Left colon (tissue), 2 donors: ENCODE results near the gene TMPRSS12. TPM values are rescaled to one million over a fixed set of nuclear protein-coding genes. Genes with fewer than 3 reads are reported as not detected.
"Not testable (repeated sequence)": the region's sequence is repeated elsewhere in the genome, so short reads cannot be mapped to it uniquely, and the experiment has no call there.

Experiments
- ATAC-seq: fragments of 200-7000 bp; cut with Tn5 transposase; one replicate; pipeline ENCODE4 v1.9.1; 2020; ENCODE audit warnings: mild to moderate bottlenecking, moderate library complexity
- DNase-seq, 2 donors: peaks; one replicate each; pipeline ENCODE4 v3.0.0-alpha.2; 2020
- intact Hi-C, 2 donors: fragments of 100-400 bp; cut with DNase I in 1 of 2; cut with micrococcal nuclease in 1 of 2; formaldehyde crosslinking; loops; one replicate each; pipeline versions ENCODE4 v1.11.2 to v1.14.0; 2022; cut with DNase I, micrococcal nuclease
- total RNA-seq, 2 donors: library from RNA; stranded (reverse); fragmentation: NEBNext Ultra II Directional; extraction: Animal tissue kit (Norgen Biotek cat#: 25700); gene quantifications; one replicate each; pipeline ENCODE4 v1.2.1, GENCODE V29; 2021
- donor health status: DM: no; HTN: no; CAD: no.
- donor health status: DM: yes; HTN: yes; CAD: no.

Gene TMPRSS12
- total RNA-seq, 2 donors from 2014 or later, result not detected

DNA sequence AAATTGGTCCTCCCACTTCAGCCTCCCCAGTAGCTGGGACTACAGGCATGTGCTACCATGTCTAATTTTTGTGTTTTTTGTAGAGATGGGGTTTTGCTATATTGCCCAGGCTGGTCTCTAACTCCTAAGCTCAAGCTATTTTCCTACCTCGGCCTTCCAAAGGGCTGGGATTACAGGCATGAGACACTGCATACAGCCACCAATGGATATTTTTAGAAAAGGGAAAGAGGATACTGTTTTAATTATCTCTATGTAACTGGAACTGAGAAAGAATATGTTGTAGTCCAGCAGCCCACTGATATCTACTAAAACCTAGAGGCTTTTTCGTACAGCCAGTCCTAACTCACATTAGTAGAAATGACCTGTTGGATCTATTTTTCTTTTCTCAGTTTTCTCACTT, 6.2 kb downstream of the TMPRSS12 start:
- no peak for DNase-seq
- intact Hi-C loops, result no loop called here
- ATAC-seq, result no peak

DNA sequence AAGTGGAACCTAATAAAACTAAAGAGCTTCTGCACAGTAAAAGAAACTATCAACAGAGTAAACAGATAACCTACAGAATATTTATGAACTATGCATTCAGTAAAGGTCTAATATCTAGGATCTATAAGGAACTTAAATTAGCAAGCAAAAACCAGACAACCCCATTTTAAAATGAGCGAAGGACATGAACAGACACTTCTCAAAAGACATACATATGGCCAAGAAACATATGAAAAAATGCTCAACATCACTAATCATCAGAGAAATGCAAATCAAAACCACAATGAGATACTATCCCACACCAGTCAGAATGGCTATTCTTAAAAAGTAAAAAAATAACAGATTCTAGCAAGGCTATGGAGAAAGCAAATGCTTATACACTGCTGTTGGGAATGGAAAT, 12.5 kb downstream of the TMPRSS12 start:
- ATAC-seq, intact Hi-C loops, DNase-seq: not testable (repeated sequence)

DNA sequence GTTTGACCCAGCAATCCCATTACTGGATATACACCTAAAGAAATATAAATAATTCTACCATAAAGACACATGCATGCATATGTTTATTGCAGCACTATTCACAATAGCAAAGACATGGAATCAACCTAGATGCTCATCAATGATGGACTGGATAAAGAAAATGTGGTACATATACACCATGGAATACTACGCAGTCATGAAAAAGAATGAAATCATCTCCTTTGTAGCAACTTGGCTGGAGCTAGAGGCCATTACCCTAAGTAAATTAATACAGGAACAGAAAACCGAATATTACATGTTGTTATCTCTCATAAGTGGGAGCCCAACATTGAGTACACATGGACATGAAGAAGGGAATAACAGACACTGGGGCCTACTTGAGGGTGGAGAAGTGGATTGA, 13.0 kb downstream of the TMPRSS12 start:
- DNase-seq, ATAC-seq, intact Hi-C loops: not testable (repeated sequence)

DNA sequence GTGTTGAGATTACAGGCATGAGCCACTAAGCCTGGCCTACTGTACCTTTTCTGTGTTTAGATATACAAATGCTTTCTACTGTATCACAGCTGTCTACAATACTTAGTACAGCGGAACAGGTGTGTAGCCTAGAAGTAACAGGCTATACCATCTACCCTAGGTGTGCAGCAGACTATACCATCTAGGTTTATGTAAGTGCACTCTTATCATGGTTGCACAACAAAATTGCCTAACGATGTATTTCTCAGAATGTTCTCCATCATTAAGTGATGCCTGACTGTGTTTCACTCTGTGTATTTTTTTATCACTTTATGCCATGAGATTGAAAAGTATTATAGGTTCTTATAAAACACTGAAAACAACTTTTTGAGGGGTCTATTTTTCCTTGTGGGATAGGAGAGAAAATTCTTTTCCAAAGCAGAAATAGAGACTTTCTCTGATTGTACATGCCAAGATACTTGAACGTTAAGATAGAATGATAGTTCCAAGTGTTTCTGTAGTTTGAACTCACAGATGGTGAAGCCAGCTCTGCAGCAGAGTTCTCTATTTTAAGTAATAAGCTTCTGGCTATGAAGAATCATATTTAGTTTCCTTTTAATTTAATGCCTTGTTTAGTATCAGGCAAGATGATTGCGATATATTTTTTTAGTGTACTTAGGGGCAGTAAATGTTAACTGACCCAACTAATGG, 17.0 kb downstream of the TMPRSS12 start:
- no peak for ATAC-seq
- DNase-seq, result no peak
- intact Hi-C loops, result no loop called here

DNA sequence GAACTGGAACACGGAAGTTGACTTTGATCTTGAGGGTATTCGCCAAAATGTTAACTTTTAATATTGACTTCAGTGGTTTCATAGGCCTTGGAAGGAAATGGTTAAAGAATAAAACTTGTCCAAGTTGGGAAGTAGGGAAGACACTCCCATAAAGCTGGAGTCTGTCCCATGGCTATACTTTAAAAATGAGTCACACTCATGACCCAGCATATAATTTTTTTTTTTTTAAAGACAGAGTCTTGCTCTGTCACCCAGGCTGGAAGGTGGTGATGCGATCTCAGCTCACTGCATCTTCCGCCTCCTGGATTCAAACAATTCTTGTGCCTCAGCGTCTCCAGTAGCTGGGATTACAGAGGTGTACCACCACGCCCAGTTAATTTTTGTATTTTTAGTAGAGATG, 19.6 kb downstream of the TMPRSS12 start:
- ATAC-seq (peak; percentile 58), DNase-seq (no peak)
- intact Hi-C loops, result no loop called here

DNA sequence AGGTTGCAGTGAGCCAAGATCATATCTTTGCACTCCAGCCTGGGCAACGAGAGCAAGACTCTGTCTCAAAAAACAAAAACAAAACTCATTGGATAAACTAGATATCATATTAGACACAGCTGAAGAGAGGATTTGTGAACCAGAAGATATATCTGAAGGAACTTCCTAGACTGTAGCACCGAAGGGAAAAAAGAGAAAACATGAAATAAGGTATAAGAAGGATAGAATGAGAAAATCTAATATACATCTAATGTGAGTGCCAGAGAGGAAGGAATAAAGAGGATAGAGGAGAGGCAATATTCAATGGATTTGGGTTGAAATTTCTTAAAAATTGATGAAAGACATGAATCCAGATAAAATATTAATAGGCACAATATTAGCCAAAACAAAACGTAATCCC, 22.5 kb downstream of the TMPRSS12 start:
- intact Hi-C loops, result no loop called here
- DNase-seq, result no peak
- ATAC-seq, result no peak

DNA sequence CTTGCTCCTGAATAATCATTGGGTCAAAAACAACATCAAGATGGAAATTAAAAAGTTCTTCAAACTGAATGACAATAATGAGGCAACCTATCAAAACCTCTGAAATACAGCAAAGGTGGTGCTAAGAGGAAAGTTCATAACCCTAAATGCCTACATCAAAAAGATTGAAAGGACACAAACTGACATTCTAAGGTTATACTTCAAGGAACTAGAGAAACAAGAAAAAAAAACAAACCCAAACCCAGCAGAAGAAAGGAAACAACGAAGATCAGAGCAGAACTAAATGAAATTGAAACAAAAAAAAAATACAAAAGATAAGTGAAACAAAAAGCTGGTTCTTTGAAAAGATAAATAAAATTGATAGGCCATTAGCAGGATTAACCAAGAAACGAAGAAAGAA, 26.2 kb downstream of the TMPRSS12 start:
- DNase-seq, intact Hi-C loops, ATAC-seq: not testable (repeated sequence)

DNA sequence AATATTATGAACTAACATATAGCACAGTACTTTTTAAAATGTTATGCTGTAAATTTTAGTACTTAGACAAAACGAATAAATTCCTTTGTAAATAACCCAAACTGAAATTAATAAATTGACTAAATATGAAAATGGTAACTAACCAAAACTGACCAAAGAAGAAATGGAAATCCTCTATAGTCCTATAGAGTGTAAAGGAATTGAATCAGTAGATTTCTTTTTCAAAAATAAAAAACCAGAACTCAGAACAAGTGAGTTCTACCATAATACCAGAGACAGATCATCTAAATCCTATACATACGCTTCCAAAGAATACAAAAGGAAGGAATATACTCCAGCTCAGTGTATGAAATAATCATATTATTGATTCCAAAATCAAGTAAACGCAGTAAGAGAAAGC, 39.8 kb downstream of the TMPRSS12 start:
- ATAC-seq, result no peak
- no peak for DNase-seq
- intact Hi-C loops, result no loop called here

DNA sequence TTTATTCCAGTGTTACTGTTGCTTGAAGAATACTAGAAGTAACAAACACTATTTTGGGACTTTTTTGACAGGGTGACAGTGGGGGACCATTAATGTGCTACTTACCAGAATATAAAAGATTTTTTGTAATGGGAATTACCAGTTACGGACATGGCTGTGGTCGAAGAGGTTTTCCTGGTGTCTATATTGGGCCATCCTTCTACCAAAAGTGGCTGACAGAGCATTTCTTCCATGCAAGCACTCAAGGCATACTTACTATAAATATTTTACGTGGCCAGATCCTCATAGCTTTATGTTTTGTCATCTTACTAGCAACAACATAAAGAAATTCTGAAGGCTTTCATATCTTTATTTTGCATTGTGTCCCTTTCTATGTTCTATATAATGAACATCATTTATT, 44.5 kb downstream of the TMPRSS12 start:
- DNase-seq (no peak), ATAC-seq (no peak)
- intact Hi-C loops, result no loop called here

DNA sequence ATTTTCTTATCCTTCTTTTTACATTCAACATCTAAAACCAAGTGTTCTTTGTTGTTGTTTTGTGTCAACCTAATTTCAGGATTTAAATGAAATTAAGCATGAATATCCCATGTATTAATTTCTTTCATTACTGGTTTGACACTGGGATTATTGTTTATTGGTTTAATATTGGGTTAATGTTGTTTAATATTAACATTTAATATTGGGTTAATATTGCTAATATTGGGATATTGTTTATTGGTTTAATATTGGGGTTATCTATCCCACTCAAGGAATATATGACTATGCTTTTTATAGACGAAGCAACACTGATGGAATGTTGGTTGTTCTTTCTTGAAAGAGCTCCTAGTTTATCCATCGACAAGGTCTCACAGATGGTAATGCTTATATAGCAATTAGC, 45.9 kb downstream of the TMPRSS12 start:
- no peak for ATAC-seq
- intact Hi-C loops, result no loop called here
- DNase-seq, result no peak

DNA sequence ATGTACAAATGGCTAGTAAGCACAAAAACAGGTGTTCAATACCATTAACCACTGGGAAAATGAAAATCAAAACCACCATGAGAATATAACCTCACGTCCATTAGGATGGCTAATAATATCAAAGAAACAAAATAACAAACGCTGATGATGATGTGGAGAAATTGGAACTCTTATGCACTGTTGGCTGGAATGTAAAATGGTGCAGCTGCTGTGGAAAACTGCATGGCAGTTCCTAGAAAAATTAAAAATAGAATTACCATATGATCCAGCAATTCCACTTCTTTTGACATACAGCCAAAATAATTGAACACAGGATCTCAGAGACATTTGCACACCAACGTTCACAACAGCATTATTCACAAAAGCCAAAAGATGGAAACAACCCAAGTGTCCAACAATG, 51.5 kb downstream of the TMPRSS12 start:
- ATAC-seq (no peak), DNase-seq (no peak)
- intact Hi-C loops, result no loop called here

DNA sequence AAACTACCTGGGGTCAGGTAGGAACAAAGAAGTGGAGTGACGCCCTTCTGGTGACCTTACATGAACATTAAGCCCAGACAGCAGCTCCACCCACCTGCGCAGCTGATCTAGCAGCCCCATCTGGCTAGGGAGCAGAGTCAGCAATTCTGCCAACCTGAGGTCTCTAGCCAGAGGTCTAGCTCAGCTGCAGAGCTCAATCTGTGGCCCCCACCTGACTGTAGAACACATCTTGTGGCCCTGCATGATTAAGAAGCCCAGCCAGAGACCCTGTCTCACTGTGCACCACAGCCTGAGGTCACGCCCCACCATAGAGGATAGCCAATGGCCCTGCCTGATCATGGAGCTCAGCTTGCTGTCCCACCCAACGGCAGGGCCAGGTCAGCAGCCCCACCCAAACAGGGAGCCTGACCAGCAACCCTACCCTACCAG, 59.0 kb downstream of the TMPRSS12 start:
- ATAC-seq (no peak), DNase-seq (no peak)

DNA sequence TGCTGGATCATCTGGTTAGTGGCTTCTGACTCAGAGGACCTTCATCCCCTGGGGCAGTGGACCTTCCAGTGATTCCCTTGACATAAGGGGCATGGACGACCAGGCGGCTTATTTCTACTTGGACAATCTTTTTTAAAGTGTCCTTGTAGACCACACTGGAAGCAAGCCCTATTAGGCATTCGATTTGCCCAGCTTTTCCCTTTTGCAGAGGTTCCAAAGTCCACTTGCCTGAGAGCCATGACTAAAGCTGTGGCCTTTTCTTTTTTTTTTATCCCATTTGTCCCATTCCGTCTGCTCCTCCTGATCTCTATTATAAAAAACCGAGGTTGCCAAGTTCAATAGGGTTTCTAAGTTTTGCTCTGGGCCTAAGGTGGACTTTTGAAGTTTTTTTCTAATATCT, 65.8 kb downstream of the TMPRSS12 start:
- ATAC-seq, DNase-seq, intact Hi-C loops: not testable (repeated sequence)

More for the DNA sequence above, 59.0 kb downstream of the TMPRSS12 start:
- intact Hi-C loops, result no loop called here

DNA sequence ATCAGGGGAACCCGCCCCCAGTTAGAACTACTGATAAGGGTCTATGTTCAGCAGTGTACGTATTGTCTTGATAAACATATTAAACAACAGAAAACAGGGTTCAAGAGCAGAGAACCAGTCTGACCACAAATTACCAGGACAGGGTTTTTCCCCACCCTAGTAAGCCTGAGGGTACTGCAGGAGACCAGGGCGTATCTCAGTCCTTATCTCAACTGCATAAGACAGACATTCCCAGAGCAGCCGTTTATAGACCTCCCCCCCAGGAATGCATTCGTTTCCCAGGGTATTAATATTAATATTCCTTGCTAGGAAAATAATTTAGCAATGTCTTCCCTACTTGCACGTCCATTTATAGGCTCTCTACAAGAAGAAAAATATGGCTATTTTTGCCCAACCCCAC, 69.6 kb downstream of the TMPRSS12 start:
- intact Hi-C loops, ATAC-seq, DNase-seq: not testable (repeated sequence)

DNA sequence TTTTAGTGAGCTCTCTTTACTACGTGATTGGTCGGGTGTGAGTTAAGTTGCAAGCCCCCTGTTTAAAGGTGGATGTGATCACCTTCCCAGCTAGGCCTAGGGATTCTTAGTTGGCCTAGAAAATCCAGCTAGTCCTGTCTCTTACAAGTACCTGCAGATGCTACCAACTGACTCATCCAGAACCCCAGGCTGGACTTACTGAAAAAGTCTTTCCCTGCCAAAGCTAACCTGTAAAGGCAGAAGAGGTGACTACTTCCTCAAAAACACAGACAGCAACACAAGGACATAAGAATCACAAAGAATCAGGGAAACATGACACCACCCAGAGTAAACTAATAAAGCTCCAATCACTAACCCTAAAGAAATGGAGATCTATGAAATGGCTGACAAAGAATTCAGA, 70.5 kb downstream of the TMPRSS12 start:
- no peak for DNase-seq
- intact Hi-C loops, result no loop called here
- ATAC-seq, result no peak

DNA sequence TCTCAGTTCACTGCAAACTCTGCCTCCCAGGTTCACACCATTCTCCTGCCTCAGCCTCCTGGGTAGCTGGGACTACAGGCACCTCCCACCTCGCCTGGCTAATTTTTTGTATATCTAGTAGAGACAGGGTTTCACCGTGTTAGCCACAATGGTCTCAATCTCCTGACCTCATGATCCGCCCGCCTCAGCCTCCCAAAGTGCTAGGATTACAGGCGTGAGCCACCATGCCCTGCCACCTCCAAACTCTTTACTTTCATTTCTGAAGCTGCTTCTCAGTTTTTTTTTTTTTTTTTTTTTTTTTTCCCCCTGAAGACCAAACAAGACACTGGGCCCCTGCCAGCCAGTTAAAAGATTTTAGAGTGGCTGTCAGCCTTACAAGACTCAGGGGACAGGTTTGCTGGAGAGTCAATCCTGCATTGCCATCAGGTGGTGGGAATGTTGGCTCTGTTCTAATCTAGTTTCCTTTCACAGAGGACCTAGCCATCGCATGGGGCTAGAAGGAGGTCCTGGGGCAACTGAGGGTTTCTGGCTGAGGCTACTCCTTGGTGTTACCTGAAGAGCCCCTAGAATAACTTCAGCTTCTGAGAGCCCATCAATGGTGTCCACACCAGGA, 72.3 kb downstream of the TMPRSS12 start:
- intact Hi-C loops, result no loop called here
- no peak for ATAC-seq
- no peak for DNase-seq

DNA sequence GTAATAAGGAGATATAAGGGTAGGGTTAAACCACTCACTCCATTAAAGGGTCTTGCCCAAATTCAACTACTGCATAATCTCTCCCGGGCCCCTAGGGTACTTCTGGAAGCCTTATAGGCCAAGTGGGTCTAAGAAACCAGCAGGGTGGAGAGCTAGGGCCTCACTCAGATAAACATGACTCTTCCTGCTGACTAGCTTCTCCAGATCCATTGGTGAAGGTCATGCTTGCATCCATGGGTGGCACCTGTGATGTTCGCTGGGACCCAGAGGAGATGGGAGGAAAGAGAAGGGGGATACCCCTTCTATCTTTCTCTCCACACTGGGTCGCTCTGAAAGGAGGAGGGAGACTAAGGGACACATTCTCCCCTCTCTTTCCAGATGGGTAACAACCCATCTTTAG, 73.6 kb downstream of the TMPRSS12 start:
- ATAC-seq (no peak), DNase-seq (no peak)
- intact Hi-C loops, result no loop called here

DNA sequence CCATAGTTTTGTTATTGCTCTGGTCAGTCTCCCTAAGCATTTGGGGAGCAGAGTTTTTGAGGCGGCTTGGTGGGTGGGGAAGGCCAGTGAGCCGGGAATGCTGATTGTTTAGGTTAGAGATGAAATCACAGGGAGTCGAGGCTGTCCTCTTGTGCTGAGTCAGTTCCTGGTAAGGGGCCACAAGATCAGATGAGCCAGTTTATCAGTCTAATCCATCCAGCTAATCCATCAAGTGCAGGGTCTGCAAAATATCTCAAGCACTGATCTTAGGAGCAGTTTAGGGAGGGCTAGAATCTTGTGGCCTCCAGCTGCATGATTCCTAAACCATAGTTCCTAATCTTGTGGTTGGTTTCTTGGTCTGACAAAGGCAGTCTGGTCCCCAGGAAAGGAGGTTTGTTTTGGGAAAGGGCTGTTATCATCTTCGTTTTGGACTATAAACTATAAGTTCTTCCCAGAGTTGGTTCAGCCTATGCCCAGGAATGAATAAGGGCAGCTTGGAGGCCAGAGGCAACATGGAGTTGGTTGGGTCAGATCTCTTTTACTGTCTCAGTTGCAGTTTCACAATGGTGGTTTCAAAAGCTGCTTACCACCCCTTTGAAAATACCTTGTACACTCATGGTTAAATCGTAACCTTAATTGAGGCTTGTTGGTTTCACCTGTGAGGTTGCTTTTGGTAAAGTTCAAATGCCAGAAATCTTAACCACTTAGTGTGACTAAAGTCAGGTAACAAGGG, 76.0 kb downstream of the TMPRSS12 start:
- no peak for DNase-seq
- no peak for ATAC-seq
- intact Hi-C loops, result no loop called here

DNA sequence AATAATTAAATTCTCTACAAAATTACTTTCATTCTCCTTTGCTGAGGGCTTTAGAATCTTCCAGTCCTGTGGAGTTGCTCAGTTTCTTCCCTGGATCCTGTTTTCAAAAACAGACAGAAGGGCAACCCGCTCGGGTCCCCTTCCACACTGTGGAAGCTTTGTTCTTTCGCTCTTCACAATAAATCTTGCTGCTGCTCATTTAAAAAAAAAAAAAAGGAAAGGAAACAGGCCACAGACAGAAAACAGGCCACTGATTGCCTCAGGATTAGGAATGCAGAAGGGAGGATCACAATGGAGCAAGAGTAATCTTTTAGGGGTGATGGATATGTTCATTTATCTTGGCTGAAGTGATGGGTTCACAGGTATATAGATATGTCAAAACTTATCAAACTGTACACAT, 80.1 kb downstream of the TMPRSS12 start:
- ATAC-seq, result no peak
- no peak for DNase-seq
- intact Hi-C loops, result loop anchor here in 1 of 2 donors (10.0 kb wide), 1 partner anchor 158 kb away; the partner anchor contains the start of gene ATF1
